HuH-7.5 (cell line): ENCODE measurements around the gene CDH12.
"Not testable (repeated sequence)": the region's sequence is repeated elsewhere in the genome, so short reads cannot be mapped to it uniquely, and the experiment has no call there.

Source experiments
- DNase-seq: peaks from one replicate; pipeline ENCODE4 v3.0.0; 2011; ENCODE audit warnings: low spot score

Gene CDH12

DNA sequence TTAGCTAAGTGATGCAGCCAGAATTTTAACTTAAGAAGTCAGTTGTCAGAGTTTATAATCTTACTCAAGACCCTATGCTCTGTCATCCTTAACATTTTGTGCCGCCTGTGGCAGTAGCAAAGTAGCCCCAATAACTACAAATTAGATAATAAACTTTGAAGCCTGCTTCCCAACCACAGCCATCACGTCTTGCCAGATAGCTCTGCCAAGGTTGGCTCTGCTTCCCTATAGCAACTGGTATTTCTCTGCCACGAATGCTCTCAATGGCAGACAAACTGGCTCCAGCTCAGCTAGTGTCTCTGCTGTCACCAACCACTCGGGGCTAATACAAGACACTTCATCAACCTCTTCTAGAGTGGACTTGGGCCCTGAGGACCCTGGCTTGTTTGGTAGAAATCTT, 576.1 kb downstream of the CDH12 start:
- DNase-seq: no peak

DNA sequence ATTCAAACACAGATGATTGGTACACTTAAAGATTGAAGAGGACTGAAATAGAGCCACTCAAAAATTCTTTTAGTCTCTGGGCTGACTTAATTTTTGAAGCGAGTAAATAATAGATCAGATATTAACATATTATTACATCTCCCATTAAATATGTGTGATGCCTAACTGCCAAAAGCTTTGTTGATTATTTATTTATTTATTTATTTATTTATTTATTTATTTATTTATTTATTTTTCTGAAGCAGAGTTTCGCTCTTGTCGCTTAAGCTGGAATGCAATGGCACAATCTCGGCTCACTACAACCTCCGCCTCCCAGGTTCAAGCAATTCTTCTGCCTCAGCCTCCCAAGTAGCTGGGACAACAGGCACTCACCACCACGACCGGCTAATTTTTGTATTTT, 587.3 kb downstream of the CDH12 start:
- not testable (repeated sequence) for DNase-seq

DNA sequence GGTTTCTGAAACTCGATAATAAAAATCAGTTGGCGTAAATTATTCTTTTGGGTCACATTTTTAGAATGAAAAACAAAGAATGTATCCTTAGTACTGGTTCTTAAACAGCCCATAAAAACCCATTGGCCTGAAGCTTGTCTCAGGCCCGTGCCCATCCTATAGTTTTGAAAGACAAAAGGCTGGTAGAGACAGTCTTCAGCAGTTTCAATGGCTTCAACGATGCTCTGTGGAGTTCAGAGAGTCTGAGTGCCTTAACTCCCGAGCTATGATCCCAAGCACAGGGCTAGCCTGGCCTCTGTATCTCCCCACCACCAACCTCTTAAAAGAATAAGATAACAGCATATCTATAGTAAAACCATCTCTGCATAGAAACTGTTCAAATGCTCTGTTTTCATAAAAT, 595.0 kb downstream of the CDH12 start:
- no peak for DNase-seq

- DNase-seq: no peak
Observed at GRCh38 chr5:22250528-22250927, 602.6 kb downstream of the CDH12 start.

DNA sequence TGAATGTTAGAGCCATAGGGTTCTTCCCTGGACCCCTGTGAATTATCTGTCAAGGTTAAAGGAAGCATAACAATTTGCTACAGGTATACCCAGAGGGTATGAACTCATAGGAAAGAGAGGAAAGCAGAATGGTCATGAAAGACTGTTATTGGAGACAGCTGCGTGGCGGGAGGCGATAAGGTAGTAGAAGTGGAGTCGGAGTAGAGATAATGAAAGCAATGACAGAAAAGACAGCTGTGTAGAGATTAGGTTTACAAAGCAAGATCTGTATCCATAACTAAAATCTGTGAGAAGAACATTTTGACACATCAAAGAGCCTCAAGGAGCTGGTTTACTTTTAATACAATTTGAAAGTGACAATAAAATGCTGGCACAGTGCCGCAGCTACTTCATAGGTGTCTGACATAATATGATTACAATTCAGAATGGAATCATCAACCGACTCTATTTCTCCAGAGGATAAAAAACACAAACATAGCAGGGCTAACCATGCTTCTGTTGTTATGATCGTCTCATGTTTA, 603.9 kb downstream of the CDH12 start:
- DNase-seq: no peak

- DNase-seq: no peak
Observed at GRCh38 chr5:22245770-22246169, 607.4 kb downstream of the CDH12 start.

DNA sequence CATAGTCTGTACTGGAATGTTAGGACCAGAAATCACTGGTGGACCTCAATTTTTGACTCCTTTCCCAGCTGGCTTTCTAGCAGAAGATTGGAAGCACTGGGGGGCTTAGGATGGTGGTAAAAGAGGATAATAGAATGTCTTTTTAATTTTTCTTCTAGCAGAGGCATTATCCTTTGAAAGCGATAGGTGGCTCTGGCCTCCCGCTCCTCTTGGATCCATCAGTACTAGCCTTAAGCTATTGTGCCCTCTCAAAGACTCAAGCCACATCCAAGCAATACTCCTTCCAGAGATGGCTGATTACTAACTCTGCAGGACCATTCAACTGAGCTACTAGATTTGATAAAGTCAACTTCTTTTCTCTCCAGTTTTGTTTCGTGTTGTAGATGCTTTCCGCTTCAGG, 610.6 kb downstream of the CDH12 start:
- peak; percentile 2 for DNase-seq

DNA sequence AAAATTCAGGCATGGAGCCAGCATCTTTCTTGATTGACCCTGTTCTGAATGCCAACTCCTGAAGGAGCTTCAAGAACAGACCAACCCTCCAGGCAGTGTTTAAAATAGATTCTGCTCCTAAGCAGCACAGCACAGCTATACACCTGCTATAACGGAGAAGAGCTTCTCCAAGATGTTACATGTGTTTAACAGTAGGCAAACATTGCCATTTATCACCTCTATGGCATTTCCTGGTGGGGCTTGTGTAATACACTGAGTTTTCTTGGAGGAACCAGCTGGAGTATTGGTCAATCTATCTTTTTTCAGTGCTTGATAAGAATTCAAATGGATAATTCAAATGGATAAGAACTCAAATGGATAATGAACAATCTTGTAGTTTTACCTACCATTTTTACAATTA, 615.1 kb downstream of the CDH12 start:
- DNase-seq: no peak

GRCh38 chr5:22226423-22226822, 626.7 kb downstream of the CDH12 start:
- no peak for DNase-seq

- DNase-seq: no peak
Observed at GRCh38 chr5:22223079-22223478, 630.1 kb downstream of the CDH12 start.

- not testable (repeated sequence) for DNase-seq
Observed at GRCh38 chr5:22213703-22214495, 639.2 kb downstream of the CDH12 start.

- DNase-seq: not testable (repeated sequence)
Observed at GRCh38 chr5:22212254-22212991, 640.7 kb downstream of the CDH12 start.

- DNase-seq: not testable (repeated sequence)
Observed at GRCh38 chr5:22208463-22208862, 644.7 kb downstream of the CDH12 start.

DNA sequence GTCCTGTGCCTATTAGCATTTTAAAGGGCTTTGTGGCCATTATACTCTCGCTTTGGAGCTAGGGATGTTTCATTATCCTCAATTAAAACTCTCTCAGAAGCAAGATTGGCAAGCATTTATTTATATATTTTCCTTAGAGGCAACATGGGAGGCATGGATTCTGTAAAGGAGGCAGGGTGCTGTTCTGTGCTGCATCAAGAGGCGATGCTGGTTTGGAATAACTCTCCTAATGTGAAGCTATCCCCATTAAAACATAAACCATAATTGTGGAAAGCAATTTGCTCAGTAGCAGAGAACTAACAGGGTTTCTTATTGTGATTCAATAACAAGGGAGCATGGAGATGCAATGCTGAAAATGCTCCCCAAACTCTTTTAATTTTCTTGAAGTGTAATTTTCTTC, 664.5 kb downstream of the CDH12 start:
- not testable (repeated sequence) for DNase-seq

DNA sequence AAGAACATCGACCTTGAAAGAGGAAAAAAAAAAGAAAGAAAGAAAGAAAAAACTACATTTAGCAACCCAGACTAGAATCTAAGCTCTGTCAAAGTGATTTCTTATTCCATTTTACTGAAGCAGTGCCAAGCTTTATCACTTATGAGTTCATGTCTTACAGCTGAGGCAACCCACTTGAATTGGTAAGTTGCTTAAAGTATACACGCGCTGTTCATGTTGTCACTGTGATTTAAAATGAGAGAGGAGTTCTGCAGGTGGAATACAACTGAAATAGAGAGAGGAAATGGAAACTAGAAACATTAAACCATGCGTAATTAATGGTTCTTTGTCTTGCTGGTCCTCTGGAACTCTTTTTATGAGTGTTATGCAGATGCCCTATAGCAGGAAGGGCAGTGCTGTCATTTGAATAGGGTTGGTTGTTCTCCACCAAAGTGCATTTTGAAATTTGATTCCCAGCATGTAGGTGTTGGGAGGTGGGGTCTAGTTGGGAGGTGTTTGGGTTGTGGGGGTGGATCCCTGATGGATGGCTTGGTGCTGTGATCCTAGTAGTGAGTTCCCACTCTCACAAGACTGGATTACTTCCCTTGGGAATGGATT, 665.4 kb downstream of the CDH12 start:
- not testable (repeated sequence) for DNase-seq

DNA sequence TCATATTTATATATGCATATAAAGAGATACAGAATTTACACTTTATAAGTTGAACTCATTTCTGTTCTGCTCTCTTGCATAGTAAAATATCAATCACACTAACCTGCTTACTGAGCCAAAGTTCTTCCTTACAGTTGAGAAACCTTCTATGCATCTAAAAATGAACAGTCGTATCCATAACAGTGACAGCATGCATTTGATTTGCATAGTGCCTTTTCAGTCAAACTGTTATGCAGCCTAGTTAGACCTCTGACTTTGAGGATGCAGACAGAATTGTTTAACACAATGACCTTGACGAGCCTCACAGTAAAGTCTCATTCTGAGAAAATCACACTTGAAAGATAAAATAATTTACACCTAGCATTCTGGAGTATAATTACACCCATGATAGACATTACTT, 683.9 kb downstream of the CDH12 start:
- DNase-seq: not testable (repeated sequence)

GRCh38 chr5:22168704-22169103, 684.4 kb downstream of the CDH12 start:
- DNase-seq: not testable (repeated sequence)

GRCh38 chr5:22165931-22166330, 687.2 kb downstream of the CDH12 start:
- not testable (repeated sequence) for DNase-seq

DNA sequence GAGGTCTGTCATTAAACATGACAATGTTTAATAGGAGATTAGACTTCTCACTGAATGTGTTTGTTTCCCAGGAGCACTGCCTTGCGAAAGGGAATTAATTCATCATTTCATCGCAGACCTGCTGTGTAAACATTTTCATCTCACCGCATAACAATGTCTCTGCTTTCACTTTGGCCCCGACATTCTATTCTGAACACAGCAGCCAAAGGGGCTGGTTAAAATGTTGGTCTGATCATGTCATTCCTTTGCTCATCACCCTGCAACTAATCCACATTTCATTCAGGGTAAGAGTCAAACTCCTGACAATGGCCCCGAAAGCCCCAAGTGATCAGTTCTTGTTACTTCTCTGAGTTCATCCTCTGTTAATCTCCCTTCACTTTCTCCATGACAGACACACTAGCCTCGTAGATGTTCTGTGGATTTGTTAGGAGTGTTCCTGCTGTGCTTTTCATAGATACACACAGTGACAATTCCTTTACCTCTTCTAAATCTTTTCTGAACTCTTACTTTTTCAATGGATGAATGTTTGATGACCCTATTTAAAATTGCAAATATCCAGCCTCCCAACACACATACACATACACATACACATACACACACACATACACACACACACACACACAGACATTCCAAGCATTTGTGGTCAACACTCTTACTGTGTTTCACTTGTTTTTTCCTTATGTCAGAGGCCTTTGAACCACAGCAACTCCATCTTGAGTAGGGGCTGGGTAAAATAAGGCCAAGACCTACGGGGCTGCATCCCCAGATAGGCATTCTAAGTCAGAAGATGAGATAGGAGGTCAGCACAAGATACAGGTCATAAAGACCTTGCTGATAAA, 688.0 kb downstream of the CDH12 start:
- DNase-seq: not testable (repeated sequence)

DNA sequence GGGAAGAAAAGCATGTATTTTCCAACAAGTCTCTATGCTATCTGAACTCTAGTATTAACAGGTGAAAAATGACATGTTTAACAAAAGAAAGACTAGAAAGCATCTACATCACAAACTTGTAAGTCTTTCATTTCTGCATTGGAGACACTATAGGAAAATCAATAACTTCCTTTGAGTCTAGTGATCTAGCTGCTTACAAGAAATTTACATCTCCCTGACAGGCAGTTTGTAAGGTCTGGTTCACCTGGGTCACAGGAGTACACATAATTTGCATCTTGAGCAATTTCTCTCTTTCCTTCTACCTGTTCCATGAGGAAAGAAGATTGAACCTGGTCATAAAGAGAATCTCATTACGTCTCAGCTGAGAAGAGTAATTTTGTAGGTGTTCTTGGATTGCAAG, 696.2 kb downstream of the CDH12 start:
- DNase-seq: not testable (repeated sequence)

GRCh38 chr5:22154779-22155178, 698.4 kb downstream of the CDH12 start:
- not testable (repeated sequence) for DNase-seq

- not testable (repeated sequence) for DNase-seq
Observed at GRCh38 chr5:22151801-22152200, 701.3 kb downstream of the CDH12 start.
